ENCODE measurements around the gene CWC15. TPM values are rescaled to one million over a fixed set of nuclear protein-coding genes. Genes with fewer than 3 reads are reported as not detected.

The CWC15 gene
- total and polyA plus RNA-seq, 9 of the 15 experiments (the other 6 are each of a cell fraction or from before 2014, with no cell fraction given), result 47.3 to 168 (median 89.2) TPM

DNA sequence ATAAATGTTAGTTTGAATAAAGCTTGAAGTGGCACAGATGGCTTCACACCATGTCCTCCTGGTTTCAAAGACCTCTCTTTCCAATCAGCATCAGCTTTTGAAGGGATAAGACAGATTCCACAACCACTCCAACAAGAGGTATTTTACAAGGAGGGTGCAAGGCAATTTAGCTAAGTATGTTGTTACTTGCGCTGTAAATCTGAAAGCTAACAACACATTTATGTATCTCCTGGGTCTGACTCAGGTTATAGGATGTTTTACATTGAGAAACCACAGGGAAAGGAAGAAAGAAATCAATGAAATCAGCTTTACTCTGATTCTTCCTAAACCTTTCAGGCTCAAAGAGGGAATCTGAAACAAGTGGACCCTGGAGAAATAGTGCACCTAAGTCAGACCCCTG, 12.1 kb downstream of the CWC15 start:
- 100% methylated on average over 1 of the region's 1 CpG for WGBS (ENCODE audit: insufficient coverage, low coverage, missing lambda C conversion rate)
- no peak for FAIRE-seq
- POLR2A ChIA-PET, result interaction anchor here (0.7 to 3.2 kb wide), 4 partner anchors 9 to 38 kb away, joined by 3 to 18 read pairs (median 4); partner anchors contain the start of genes CWC15 and KDM4D
- no peaks in the 10 kb centered on the region for H3K9me3 ChIP-seq (replicated peaks; ENCODE audit: control insufficient read depth, insufficient read depth, low read depth, low read length)
- H3K4me3 ChIP-seq, result no peak overlapping the region
- intact Hi-C loops (cut with micrococcal nuclease) (loop anchor here (10.0 kb wide), 1 partner anchor 196 kb away; the partner anchor contains the start of gene AMOTL1), in situ Hi-C loops (cut with MboI) (no loop called here)
- H3K4me1 ChIP-seq (replicated peaks in 1 of 2; ENCODE audit: control insufficient read depth in 2 of 2, insufficient read depth in 2 of 2, low read length in 2 of 2), result no peaks in the 10 kb centered on the region
- CTCF ChIA-PET (ENCODE audit: low intra/inter-chr PET ratio), result no interaction called here
- H3K36me3 ChIP-seq (ENCODE audit: control insufficient read depth, insufficient read depth, low read length), result peaks cover 53% of the 10 kb centered on the region
- ATAC-seq, result no peak
- H3K4me2 ChIP-seq (ENCODE audit: insufficient read depth, low read length), result no peak overlapping the region
- no peaks in the 10 kb centered on the region for H3K79me2 ChIP-seq (ENCODE audit: control insufficient read depth, insufficient read depth, low read length)
- H3K9ac ChIP-seq (ENCODE audit: insufficient read depth in 1 of 2, low read depth in 2 of 2, low read length in 2 of 2), result no peak overlapping the region
- H3K27ac ChIP-seq (ENCODE audit: extremely low read depth, low read depth, low read length), result no peak overlapping the region
- H4K20me1 ChIP-seq (replicated peaks; ENCODE audit: control insufficient read depth, insufficient read depth, low read length), result no peaks in the 10 kb centered on the region
- no peak for DNase-seq (ENCODE audit: extremely low read depth in 1 of 4, low spot score in 3 of 4)
- no peak overlapping the region for H2AFZ ChIP-seq (ENCODE audit: low read depth, low read length)
- no peaks in the 10 kb centered on the region for H3K27me3 ChIP-seq (ENCODE audit: control insufficient read depth in 2 of 2, insufficient read depth in 2 of 2, low read length in 2 of 2)
- BruUV-seq (replicated peaks), result no TSS peak
- H3K9me1 ChIP-seq (ENCODE audit: control insufficient read depth, insufficient read depth, low read length), result no peaks in the 10 kb centered on the region
- TF ChIP-seq, protein P1, sequence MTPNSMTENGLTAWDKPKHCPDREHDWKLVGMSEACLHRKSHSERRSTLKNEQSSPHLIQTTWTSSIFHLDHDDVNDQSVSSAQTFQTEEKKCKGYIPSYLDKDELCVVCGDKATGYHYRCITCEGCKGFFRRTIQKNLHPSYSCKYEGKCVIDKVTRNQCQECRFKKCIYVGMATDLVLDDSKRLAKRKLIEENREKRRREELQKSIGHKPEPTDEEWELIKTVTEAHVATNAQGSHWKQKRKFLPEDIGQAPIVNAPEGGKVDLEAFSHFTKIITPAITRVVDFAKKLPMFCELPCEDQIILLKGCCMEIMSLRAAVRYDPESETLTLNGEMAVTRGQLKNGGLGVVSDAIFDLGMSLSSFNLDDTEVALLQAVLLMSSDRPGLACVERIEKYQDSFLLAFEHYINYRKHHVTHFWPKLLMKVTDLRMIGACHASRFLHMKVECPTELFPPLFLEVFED (CRISPR knock-in tag; conservative IDR thresholded peaks at IDR 0.05), result no peak
- TF ChIP-seq ZNF696 (CRISPR knock-in tag; conservative IDR thresholded peaks at IDR 0.05) (no peak), RHOXF2B (CRISPR knock-in tag; conservative IDR thresholded peaks at IDR 0.05) (no peak), NFE2 (IDR thresholded peaks at IDR 0.05; ENCODE audit: low read depth) (no peak), ZKSCAN1 (IDR thresholded peaks at IDR 0.05; ENCODE audit: low read depth, low read length) (no peak), MTA2 (IDR thresholded peaks at IDR 0.05; ENCODE audit: low read depth) (no peak), TEAD1 (CRISPR knock-in tag; IDR thresholded peaks at IDR 0.05) (no peak), ZFPM2 (CRISPR knock-in tag; IDR thresholded peaks at IDR 0.05) (no peak), ZZZ3 (IDR thresholded peaks at IDR 0.05) (no peak), ZNF408 (CRISPR knock-in tag; IDR thresholded peaks at IDR 0.05; ENCODE audit: low read depth) (no peak), DPF2 (IDR thresholded peaks at IDR 0.05) (no peak), THRAP3 (IDR thresholded peaks at IDR 0.05; ENCODE audit: borderline replicate concordance) (no peak), NCOA6 (IDR thresholded peaks at IDR 0.05) (no peak), ZBTB7A (IDR thresholded peaks at IDR 0.05; ENCODE audit: borderline replicate concordance, control insufficient read depth, low read depth, low read length) (no peak)
- TF ChIP-seq, protein P2, sequence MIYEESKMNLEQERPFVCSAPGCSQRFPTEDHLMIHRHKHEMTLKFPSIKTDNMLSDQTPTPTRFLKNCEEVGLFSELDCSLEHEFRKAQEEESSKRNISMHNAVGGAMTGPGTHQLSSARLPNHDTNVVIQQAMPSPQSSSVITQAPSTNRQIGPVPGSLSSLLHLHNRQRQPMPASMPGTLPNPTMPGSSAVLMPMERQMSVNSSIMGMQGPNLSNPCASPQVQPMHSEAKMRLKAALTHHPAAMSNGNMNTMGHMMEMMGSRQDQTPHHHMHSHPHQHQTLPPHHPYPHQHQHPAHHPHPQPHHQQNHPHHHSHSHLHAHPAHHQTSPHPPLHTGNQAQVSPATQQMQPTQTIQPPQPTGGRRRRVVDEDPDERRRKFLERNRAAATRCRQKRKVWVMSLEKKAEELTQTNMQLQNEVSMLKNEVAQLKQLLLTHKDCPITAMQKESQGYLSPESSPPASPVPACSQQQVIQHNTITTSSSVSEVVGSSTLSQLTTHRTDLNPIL (CRISPR knock-in tag; IDR thresholded peaks at IDR 0.05), result no peak
- TF ChIP-seq, protein P3, sequence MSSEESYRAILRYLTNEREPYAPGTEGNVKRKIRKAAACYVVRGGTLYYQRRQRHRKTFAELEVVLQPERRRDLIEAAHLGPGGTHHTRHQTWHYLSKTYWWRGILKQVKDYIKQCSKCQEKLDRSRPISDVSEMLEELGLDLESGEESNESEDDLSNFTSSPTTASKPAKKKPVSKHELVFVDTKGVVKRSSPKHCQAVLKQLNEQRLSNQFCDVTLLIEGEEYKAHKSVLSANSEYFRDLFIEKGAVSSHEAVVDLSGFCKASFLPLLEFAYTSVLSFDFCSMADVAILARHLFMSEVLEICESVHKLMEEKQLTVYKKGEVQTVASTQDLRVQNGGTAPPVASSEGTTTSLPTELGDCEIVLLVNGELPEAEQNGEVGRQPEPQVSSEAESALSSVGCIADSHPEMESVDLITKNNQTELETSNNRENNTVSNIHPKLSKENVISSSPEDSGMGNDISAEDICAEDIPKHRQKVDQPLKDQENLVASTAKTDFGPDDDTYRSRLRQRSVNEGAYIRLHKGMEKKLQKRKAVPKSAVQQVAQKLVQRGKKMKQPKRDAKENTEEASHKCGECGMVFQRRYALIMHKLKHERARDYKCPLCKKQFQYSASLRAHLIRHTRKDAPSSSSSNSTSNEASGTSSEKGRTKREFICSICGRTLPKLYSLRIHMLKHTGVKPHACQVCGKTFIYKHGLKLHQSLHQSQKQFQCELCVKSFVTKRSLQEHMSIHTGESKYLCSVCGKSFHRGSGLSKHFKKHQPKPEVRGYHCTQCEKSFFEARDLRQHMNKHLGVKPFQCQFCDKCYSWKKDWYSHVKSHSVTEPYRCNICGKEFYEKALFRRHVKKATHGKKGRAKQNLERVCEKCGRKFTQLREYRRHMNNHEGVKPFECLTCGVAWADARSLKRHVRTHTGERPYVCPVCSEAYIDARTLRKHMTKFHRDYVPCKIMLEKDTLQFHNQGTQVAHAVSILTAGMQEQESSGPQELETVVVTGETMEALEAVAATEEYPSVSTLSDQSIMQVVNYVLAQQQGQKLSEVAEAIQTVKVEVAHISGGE (CRISPR knock-in tag; IDR thresholded peaks at IDR 0.05), result no peak
